Measurements from ENCODE around the gene ITGB3.
"Not testable (repeated sequence)": the region's sequence is repeated elsewhere in the genome, so short reads cannot be mapped to it uniquely, and the experiment has no call there.

ITGB3 gene

DNA sequence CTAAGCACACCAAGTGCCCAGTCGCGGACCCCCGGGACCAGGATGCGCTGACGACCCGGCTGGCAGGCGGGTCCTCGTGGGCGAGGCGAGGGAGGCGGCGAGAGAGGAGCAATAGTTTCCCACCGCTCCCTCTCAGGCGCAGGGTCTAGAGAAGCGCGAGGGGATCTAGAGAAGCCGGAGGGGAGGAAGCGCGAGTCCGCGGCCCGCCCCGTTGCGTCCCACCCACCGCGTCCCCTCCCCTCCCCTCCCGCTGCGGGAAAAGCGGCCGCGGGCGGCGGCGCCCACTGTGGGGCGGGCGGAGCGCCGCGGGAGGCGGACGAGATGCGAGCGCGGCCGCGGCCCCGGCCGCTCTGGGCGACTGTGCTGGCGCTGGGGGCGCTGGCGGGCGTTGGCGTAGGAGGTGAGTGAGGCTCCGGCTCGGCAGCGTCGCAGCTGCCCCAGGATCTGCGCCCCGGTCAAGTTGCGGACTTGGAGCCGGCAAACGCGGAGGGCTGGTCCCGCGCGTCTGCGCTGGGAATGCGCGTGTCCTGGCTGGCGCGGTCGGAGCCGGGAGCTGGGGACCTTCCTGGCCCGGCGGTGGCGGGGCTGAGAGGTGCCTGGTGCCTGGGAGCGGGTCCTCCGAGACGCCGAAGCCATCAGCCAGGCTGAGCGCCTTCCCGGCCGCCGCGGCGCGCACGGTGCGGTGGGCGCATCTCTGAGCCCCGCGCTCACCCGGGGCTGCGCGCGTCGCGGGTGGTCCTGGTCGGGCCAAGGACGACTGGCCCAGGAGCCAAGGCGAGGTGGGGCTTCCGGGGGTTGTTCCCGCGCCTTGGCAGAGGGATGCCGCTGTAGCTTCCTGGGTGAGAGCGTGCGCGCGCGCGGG, at the start of gene ITGB3:
Gene ITGB3, plus strand, starts transcription at position 287 of the 862 bp plus-strand sequence. Its CDS starts 35 bp downstream, at position 322.
- DNase-seq = peak; percentile 64

DNA sequence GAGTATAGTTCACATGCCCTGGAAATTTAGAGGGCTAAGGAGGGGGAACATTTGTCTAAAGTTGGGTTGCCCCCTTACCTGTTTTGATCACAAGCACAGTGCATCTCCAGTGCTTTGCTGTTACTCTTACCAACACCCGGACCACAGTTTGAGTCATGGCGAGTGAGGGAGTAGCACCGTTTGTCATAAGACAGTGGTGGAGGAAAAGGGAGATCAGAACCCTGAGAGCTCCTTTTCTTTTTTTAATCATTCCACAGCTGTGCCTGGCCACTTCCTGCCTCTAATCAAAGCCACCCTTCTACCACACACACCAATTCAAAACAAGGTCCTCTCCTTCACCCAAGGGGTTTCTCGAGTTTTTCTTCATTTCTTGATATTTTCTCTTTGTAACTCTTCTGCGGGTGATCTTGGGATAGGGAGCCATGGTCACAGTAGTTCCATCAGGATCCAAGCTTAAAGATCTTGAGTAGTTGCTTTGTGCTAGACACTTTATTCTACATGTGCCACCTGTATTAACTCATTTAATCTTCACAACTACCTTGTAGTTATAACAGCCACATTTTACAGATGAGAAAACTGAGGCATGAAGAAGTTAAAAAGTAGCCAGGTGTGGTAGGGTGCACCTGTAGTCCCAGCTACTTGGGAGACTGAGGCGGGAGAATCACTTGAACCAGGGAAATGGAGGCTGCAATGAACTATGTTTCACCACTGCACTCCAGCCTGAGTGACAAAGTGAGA, 49.5 kb upstream of the ITGB3 start:
- no peak for DNase-seq

GRCh38 chr17:47204722-47205418, 48.8 kb upstream of the ITGB3 start:
- DNase-seq = peak; percentile 72

DNA sequence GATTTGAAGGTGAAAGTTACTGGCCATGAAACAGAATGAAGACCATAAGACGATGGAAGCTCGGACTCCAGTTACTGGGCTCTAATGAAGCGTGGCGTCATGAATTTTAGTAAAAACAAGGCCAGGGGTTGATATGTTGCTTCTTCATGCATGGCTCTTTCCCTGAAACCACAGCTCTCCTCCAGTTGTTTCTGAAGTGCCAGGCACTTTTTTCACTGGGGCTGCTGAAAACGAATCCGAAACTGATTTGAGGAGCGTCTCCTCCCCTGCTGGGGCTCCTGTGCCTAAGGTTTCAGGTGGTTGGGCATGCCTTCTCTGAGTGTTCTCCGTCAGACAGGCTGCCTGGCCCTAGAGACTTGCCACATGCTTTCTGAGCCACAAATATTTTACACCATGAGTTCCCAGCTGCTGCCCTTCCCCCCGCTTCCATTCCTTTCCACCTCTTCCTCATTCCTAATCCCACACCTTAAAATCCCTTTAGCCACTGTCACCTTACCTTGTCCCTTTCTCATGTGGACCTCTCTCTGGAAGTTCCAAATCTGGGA, 48.1 kb upstream of the ITGB3 start:
- DNase-seq = peak; percentile 89

GRCh38 chr17:47207143-47208067, 46.2 kb upstream of the ITGB3 start:
- DNase-seq = no peak

GRCh38 chr17:47208744-47209488, 44.7 kb upstream of the ITGB3 start, which contains the start of gene MYL4:
Gene MYL4, plus strand, starts transcription at chr17:47209348. Its CDS starts 75 bp downstream, at chr17:47209423.
- no peak for DNase-seq

DNA sequence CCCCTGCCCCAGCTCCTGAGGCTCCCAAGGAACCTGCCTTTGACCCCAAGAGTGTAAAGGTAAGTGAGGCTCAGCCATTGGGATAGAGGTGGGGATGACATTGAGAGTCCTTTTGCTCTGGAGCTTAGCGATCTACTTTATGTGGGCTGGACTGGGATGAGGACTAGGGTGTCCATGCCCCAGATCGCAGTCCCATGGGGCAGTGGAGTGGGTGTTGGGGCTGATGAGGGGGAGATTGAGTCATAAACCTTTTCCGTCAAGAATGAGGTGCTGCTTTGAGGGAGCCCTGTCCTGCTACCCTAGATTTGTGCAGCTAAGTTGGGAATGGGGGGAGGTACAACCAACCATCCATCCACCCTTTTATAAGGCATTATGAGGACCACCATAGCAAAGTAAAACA, 44.1 kb upstream of the ITGB3 start:
- DNase-seq = no peak

DNA sequence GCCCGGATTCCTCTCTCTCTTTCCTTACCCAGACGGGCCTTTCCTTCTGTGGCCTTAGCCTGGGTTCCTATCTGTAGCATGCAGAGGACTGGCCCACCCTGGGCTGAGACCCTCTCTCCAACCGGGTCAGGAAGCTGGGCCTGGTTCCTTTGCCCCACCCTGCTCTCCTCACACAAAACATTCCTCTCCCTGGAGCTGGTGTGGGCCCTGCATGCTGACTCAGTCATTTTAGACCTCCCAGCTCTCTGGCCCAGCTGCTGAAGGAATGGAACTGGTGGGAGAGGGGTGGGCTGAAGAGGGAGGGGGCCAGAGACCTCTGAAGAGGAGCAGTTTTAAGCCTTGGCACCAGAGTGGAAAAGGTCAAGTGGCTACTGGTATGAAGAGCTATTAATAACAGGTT, 43.5 kb upstream of the ITGB3 start:
- DNase-seq = no peak

GRCh38 chr17:47210779-47211178, 42.8 kb upstream of the ITGB3 start:
- DNase-seq = no peak

- DNase-seq = no peak
Measured at GRCh38 chr17:47212458-47212857, 41.2 kb upstream of the ITGB3 start.

DNA sequence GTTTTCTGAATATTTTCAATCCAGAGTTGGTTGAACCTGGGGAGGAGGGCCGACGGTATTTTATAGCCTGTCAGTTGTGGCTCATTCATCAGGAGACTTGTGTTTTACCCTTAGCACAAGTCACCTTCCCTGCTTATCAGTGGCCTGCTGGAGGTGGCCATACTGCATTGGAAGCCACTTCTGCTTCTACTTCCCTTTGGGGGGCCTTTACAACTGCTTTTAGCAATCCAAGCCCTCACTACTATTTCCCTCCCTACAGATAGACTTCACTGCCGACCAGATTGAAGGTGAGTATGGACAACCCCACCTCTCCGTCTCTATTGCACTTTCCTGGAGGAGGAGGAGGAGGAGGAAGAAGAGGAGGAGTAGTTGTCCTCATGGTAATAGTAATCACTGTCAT, 40.1 kb upstream of the ITGB3 start:
- no peak for DNase-seq

- no peak for DNase-seq
Measured at GRCh38 chr17:47214931-47215330, 38.7 kb upstream of the ITGB3 start.

GRCh38 chr17:47216821-47217220, 36.8 kb upstream of the ITGB3 start:
- not testable (repeated sequence) for DNase-seq

- DNase-seq = not testable (repeated sequence)
Measured at GRCh38 chr17:47217279-47217678, 36.3 kb upstream of the ITGB3 start.

- peak; percentile 6 for DNase-seq
Measured at GRCh38 chr17:47218896-47219430, 34.7 kb upstream of the ITGB3 start.

- no peak for DNase-seq
Measured at GRCh38 chr17:47219621-47220475, 33.8 kb upstream of the ITGB3 start.

GRCh38 chr17:47220531-47220999, 33.1 kb upstream of the ITGB3 start:
- no peak for DNase-seq

DNA sequence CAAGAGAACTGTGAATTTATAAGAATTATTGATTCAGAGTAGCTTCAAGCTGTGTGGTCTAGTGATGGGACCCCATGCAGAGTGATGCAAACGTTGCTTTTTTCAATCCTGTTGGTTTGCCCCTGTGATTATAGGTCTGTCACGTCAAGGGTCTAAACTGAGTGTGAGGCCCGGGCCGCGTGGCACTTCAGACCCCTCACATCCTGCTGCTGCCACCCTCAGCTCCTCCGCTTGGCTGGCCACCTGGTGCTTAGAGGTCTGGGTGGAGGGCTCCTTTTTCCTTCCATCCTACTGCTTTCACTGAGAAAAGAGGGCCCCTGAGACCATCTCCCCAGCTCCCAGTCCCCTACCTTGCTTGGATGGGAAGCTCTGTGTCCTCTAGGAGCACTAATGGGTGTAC, 32.5 kb upstream of the ITGB3 start:
- no peak for DNase-seq

DNA sequence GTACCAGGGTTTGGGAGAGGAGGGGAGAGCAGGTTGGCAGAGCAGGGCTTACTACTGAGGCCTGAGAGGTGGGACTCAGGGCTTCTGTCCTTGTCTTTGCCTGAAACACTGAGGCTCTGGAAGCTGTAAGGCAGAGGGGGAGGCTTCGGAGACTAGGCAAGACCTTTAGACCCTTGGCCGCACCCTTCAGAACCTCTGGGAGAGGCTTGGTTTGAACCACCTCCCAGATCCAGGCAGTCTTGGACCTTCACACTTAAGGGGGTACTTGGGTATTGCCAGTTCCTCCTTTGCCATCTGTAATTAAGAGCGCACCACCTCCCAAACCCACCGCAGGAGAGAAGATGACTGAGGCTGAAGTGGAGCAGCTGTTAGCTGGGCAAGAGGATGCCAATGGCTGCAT, 31.6 kb upstream of the ITGB3 start:
- no peak for DNase-seq

- no peak for DNase-seq
Measured at GRCh38 chr17:47223007-47223406, 30.6 kb upstream of the ITGB3 start.
